Hematopoietic multipotent progenitor cell treated with erythropoietin and hydrocortisone succinate and interleukin-3 and kit ligand, for 17 days (in vitro differentiated cells): ENCODE data around the gene RCBTB1.
A peak's percentile ranks its signal among the peaks of the same experiment; 100 is the strongest.

Experiments used
- DNase-seq: peaks from one replicate; pipeline ENCODE4 v3.0.0-alpha.2; 2015; ENCODE audit warnings: low spot score

The RCBTB1 gene

GRCh38 chr13:49559006-49559405 is 26.4 kb downstream of the RCBTB1 start:
- no peak for DNase-seq

DNA sequence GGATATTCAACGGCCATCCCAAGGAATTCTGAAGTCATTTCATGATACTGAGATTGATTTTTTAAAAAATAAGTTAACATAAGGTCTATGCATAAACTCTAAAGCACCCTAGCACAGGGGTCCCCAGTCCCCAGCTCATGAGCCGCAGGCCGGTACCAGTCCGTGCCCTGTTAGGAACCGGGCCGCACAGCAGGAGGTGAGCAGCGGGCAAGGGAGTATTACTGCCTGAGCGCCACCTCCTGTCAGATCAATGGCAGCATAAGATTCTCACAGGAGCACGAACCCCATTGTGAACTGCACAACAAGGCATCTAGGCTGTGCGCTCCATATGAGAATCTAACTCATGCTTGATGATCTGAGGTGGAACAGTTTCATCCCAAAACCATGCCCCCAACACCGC is 31.0 kb downstream of the RCBTB1 start:
- no peak for DNase-seq

DNA sequence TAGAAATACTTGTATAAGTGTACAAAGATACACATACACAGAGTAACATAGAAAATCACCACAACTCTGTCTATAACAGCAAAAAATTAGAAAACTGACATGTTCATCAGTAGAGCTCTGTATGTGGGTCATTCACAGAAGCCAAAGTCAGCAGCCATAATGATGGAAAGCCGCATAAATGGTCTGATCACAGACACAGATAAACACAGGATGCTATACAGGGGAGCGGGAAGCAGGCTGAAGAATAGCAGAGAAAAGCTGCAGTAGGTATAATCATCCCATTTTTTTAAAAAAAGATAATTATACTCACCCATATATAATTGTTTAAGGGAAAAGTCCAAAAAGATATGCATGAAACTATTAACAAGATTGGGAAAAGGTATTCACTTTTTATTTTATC is 31.5 kb downstream of the RCBTB1 start:
- DNase-seq, result no peak

GRCh38 chr13:49550942-49551644 is 34.3 kb downstream of the RCBTB1 start:
- DNase-seq, result no peak

DNA sequence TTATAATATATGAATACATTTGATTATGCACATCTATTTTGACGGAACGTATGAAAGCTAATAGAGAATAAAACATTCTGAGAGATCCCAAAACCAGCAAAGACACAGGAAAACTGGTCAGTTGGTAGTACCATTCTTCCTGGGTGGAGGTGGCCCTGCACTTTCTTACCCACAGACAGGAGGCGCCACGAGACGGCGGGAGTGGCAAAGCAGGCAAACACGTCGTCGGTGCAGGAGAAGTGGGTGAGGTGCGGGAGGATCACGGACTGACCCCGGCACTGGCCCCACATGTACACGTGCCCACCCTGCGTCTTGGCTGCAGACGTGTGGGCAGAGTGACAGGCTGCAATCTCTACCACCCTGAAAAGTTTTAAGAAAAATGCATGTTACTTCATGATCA is 36.1 kb downstream of the RCBTB1 start:
- no peak for DNase-seq

DNA sequence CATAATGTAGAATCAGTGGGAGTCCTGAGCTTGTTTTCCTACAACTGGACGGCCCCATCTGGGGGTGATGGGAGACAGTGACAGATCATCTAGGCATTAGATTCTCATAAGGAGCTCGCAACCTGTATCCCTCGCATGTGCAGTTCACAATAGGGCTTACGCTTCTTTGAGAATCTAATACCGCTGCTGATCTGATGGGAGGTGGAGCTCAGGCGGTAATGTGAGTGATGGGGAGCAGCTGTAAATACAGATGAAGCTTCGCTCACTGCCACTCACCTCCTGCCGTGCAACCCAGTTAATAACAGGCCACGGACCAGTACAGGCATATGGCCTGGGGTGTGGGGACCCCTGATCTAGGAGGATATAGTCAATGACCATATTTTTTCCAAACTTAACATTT is 38.8 kb downstream of the RCBTB1 start:
- no peak for DNase-seq

DNA sequence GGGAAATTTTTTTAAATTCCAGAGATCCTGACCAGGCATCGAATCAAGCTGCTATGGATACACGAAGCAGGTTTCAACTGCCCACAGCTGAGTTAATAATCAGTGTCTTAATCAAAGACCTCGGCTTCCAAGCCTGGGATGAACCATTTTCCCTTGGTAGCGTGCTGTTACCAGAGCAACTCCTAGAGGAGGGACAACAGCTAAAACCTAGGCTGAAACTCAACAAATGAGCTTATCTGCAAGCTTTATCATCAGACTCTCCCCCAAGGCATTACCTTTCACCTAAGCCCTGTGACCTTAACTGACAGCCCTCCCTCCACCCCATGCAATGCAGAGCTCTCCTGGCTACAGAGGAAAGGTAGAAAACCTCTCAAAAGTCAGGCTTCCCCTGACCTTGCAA is 39.7 kb downstream of the RCBTB1 start:
- DNase-seq, result no peak

DNA sequence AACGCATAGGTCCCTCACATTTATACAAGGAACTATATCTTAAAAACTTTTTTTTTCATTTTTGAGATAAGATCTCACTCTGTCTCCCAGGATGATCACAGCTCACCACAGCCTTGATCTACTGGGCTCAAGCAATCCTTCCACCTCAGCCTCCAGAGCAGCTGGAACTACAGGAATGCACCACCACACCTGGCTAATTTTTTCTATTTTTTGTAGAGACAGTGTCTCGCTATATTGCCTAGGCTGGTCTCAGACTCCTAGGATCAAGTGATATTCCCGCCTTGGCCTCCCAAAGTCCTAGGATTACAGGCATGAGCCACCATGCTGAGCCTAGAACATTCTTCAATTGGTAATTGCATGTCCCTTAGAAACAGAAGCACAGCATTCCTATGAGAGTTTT is 41.7 kb downstream of the RCBTB1 start:
- no peak for DNase-seq

DNA sequence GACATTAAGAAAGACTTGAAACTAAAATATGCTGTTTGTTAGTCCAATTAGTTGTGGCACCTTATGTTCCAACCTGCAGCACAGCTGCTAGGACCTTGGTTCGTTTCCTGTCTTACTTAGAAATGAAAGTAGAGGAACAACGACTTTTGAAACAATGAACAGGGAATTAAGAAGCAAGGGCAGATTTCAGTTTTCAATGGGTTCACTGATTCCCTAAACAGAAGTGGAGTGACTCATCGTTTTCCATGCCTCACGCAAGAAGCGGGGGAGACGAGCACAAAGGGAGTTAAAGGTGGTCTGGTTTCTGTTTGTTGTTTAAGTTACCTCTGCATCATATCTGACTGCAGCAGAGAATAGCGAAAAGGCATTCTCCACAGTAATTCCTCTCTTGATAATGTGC is 44.8 kb downstream of the RCBTB1 start:
- DNase-seq, result no peak

DNA sequence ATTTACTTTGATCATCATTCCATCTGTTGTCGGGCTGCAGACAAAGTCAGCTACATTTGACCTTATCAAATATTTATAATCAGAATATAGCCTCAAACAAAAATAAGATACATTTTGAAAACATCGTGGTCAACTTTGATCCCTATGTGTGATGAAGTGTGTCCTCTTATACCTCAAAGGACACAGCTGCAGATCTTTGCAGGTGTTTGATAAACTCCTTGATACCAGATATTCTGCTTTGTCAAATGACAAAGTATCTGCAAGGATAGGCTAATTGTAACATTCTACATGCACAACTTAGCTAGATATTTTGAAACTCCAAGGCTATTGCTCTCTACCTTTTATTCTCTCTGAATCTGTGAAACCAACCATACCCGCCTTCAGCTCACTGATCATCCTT is 45.6 kb downstream of the RCBTB1 start:
- no peak for DNase-seq

GRCh38 chr13:49539313-49539712 is 46.0 kb downstream of the RCBTB1 start:
- no peak for DNase-seq

DNA sequence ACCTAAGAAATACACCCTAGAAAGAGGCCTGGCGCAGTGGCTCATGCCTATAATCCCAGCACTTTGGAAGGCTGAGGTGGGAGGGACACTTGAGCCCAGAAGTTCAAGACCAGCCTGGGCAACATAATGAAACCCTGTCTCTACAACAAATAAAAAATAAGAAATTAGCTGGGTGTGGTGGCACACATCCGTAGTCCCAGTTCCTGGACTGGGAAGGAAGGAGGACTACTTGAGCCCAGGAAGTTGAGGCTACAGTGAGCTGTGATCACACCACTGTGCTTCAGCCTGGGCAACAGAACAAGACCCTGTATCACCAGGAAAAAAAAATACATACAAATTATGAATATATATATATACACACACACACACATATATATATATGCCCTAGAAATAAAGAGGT is 47.0 kb downstream of the RCBTB1 start:
- DNase-seq, result no peak

DNA sequence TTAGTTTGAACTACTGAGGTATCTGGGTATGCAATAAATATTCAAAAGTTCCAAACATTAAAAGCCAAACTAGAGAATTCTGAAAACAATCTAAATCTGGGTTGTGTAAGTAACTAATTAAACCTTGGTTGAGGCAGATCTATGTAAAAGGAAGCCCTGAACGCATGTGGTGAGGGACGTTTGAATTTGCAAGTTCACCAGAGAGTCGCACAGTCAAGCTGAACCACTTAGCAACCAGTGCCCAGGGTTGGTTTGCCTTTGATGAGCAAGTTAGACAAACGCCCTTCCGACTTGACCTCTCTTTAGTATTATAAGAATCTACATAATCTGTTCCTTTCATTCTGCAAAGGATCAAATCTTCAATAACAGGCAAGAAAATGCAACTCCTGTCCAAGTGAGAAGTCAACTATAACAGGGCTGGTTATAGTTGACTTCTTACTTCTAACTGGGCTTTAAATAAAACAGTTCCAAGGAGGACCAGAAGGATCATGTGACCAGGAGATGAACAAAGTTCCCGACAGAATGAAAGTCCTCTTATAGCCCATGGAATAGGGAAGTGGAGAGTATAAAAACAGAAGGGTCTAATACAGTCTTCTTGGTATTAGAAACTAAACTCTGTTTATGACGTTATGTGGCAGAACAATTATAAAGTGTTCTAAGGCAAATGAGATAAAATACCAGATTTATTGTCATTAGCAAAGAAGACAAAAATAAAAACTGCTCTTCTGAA is 49.0 kb downstream of the RCBTB1 start:
- DNase-seq, result no peak

DNA sequence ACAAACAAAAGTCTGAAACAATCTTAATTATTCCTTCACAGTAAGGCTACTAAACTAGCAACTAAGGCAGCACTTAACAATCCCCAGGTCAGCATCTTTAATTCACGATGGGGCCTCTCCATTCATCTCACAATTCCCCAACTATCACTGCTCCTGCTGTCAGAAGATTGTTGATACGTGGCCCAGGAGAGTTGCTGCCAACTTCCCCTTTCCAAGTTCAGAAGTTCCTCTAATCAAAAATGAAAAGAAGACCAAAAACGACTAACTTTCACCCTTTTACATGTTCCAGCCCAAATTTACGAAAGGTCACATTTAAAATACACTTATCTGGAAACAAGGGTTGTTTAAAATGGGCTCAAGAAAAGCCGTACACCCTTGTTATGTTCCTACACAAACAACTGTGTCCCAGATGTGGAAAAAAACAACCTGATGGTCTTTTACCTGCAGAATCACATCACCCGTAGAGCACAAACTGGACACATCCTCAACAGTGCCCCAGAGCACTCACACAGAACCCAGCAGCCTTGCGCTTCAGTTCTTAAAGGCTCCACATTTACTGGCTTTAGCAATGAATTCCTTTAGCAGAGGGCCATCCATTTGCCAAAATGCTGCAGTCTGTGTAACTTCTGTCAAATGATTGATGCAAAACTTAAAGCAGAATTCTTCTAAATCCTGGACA is 51.6 kb downstream of the RCBTB1 start:
- DNase-seq, result no peak

GRCh38 chr13:49533011-49533410 is 52.3 kb downstream of the RCBTB1 start:
- no peak for DNase-seq

DNA sequence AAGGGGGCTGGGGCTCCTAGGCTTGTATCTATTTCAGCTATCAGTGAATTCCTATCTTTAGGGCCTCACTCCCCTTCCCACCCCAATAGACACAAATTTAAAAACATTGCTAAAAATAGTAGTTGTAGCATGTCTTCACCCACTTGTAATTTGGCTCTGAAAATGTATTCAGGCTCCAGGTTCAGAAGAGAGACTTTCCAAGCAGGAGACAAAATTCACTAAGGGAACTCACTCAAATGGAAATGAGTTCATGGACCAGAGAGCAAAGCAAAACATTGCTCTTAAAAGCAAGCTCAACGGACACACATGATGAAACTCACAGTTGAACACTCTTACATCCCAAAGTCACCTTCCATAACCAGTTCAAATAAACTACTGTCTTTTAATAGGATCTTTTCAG is 52.8 kb downstream of the RCBTB1 start:
- DNase-seq, result no peak

DNA sequence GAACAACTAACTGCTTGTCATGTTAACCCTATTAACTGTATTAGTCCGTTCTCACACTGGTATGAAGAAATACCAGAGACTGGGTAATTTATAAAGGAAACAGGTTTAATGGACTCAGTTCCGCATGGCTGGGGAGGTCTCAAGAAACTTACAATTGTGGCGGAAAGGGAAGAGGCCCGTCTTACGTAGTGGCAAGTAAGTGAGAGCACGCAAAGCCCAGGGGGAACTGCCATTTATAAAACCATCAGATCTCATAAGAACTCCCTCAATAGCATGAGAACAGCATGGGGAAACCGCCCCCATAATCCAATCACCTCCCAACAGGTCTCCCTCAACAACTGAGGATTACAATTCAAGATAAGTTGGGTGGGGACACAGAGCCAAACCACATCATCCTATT is 54.9 kb downstream of the RCBTB1 start:
- DNase-seq, result no peak

GRCh38 chr13:49528161-49528560 is 57.2 kb downstream of the RCBTB1 start:
- DNase-seq, result no peak

DNA sequence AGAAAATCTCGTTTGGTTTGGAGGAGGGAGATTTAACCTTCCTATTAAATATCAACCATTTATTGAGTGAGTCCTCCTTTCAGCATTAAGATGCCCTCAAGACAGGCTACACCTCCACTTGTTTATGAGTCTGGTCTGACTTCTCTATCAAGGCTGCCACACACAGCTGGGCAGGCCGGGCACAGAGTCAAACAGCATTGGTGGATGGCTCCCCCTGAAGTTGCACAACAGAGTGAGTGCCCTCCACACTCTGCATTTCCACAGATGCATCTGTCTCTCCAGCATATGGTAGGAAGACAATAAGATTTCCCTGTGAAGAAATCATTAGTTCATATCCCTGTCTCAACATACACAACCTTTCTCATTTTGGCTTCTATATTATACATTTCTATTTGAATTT is 58.2 kb downstream of the RCBTB1 start:
- no peak for DNase-seq

DNA sequence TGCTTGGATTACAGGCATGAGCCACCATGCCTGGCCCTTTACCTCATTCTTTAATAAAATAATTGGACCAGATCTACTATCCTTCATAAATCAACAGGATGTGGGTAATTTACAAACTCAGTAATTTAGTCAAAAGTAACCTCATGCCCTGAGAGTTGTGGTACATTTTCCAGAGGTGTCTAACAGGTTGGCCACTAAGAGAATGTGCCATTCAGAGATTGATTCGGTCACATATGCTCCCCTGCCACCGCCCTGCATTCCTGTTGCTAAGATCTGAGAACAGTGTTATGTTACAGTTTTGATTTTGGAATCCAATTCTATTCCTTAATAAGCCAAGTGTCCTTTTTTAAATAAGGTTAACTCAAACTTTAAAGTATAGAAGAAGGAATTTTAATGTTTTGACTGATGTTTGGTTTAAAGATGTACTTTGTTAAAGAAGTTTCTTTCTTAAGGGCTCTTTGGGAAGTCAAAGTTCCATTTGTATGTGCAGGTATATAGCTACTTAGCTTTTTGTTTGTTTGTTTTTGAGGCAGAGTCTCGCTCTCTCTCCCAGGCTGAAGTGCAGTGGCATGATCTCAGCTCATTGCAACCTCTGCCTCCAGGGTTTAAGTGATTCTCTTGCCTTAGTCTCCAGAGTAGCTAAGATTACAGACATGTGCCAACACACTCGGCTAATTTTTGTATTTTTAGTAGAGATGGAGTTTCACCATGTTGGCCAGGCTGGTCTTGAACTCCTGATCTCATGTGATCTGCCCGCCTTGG is 60.4 kb downstream of the RCBTB1 start:
- no peak for DNase-seq

DNA sequence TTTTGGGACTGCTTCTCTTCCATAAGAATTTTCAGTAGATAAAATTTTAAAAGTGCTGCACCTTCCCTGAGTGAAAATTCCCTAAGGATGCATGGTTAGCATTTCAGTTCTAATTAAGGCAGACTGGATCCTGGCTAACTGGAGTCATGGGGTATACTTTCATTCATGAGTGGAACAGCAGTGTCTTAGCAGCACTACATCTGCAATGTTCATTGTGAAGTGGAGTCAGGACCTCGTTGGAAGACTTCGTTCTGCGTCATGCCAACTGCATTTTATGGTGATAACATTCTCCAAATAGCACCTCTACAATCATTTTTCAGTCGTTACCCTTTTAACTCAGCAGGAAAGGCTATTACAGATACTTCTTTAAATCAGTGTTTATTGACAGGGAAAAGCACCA is 64.1 kb downstream of the RCBTB1 start:
- no peak for DNase-seq

DNA sequence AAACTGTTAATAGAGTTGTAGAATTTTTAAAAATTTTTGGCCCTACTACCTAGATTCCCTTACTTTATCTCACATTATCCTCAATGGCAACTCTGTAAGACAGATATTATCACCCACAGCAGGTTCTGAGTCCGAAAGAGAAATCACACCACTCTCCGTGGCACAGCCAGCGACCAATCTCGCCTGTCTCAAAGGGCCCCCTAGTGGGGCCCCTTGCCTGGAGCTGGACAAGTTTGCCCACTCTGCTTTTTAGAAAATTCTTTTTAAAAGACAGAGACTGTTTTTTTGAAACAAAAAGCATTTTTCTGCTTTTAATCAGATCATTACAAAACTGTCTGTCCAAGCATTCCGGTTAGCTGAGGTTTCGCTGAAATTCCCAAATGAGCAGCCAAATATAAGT is 67.9 kb downstream of the RCBTB1 start:
- peak; percentile 21 for DNase-seq

DNA sequence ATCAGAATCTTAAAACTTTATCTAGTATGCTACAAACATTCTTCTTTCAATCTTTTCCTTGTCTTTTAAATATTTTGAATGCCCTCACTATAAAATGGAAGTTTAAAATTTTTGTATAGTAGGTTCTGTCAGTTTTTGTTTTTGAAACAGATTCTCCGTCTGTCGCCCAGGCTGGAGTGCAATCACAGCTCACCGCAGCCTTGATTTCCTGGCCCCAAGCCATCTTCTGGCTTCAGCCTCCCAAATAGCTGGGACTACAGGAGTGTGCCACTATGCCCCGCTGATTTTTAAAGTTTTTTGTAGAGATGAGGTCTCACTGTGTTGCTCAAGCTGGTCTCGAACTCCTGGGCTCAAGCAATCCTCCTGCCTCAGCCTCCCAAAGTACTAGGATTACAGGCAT is 68.9 kb downstream of the RCBTB1 start:
- no peak for DNase-seq
